Measurements from ENCODE around the gene HSPA14.
A peak's percentile ranks its signal among the peaks of the same experiment; 100 is the strongest.

The HSPA14 gene

GRCh38 chr10:14889318-14889717, 51.2 kb downstream of the HSPA14 start:
- WGBS (ENCODE audit: extremely low coverage, insufficient coverage, insufficient read length), result no CpG with 5 or more reads among the region's 2 CpGs
- Histone ChIP-seq H3K4me3 (ENCODE audit: low read depth, low read length) (no peak overlapping the region), H3K27me3 (ENCODE audit: insufficient read depth, low read length) (no peaks in the 10 kb centered on the region), H3K4ac (ENCODE audit: low read depth, low read length) (no peak overlapping the region), H3K23ac (ENCODE audit: low read length) (no peak overlapping the region), H2BK120ac (ENCODE audit: insufficient read depth, low read length, poor library complexity) (no peak overlapping the region), H4K12ac (ENCODE audit: low read depth, low read length) (no peak overlapping the region), H3K27ac (ENCODE audit: low read depth, low read length) (no peak overlapping the region), H2AK5ac (ENCODE audit: low read length) (no peak overlapping the region), H2BK5ac (ENCODE audit: low read depth, low read length, poor library complexity) (no peak overlapping the region), H2BK12ac (ENCODE audit: low read length) (no peak overlapping the region), H4K91ac (ENCODE audit: low read depth, low read length) (no peak overlapping the region), H3K36me3 (ENCODE audit: control insufficient read depth in 1 of 2, insufficient read depth in 2 of 2, low read length in 2 of 2) (peaks cover 0 to 4% of the 10 kb centered on the region in 2 experiments), H3K14ac (ENCODE audit: low read length) (no peak overlapping the region), H3K79me2 (ENCODE audit: control insufficient read depth, insufficient read depth, low read length, poor library complexity) (peaks cover 3% of the 10 kb centered on the region), H3K9ac (ENCODE audit: low read length) (no peak overlapping the region), H2AFZ (ENCODE audit: insufficient read depth, low read length, poor library complexity) (no peak overlapping the region), H3K9me3 (ENCODE audit: insufficient read depth, low read depth, low read length) (no peaks in the 10 kb centered on the region), H3K4me2 (ENCODE audit: low read length) (no peak overlapping the region), H3K4me1 (ENCODE audit: control insufficient read depth in 1 of 2, insufficient read depth in 2 of 2, low read length in 2 of 2) (no peaks in the 10 kb centered on the region), H3K18ac (ENCODE audit: low read length) (no peak overlapping the region), H3K79me1 (ENCODE audit: low read length) (no peaks in the 10 kb centered on the region), H4K8ac (ENCODE audit: low read depth, low read length) (no peak overlapping the region)
- peak in 1 of 2 donors; percentile 25 for DNase-seq

- no CpG with 5 or more reads among the region's 1 CpG for WGBS (ENCODE audit: extremely low coverage, insufficient coverage, insufficient read length)
- Histone ChIP-seq H2BK120ac (ENCODE audit: insufficient read depth, low read length, poor library complexity) (no peak overlapping the region), H2BK5ac (ENCODE audit: low read depth, low read length, poor library complexity) (no peak overlapping the region), H3K79me1 (ENCODE audit: low read length) (no peaks in the 10 kb centered on the region), H3K36me3 (ENCODE audit: control insufficient read depth in 1 of 2, insufficient read depth in 2 of 2, low read length in 2 of 2) (peaks cover 0 to 2% of the 10 kb centered on the region in 2 experiments), H4K12ac (ENCODE audit: low read depth, low read length) (no peak overlapping the region), H3K79me2 (ENCODE audit: control insufficient read depth, insufficient read depth, low read length, poor library complexity) (peaks cover 3% of the 10 kb centered on the region), H2BK12ac (ENCODE audit: low read length) (no peak overlapping the region), H2AFZ (ENCODE audit: insufficient read depth, low read length, poor library complexity) (no peak overlapping the region), H3K27ac (ENCODE audit: low read depth, low read length) (no peak overlapping the region), H3K4ac (ENCODE audit: low read depth, low read length) (peak overlapping the region; percentile 68), H3K14ac (ENCODE audit: low read length) (no peak overlapping the region), H3K4me3 (ENCODE audit: low read depth, low read length) (no peak overlapping the region), H4K91ac (ENCODE audit: low read depth, low read length) (no peak overlapping the region), H3K9ac (ENCODE audit: low read length) (no peak overlapping the region), H3K4me2 (ENCODE audit: low read length) (no peak overlapping the region), H3K23ac (ENCODE audit: low read length) (no peak overlapping the region), H3K9me3 (ENCODE audit: insufficient read depth, low read depth, low read length) (no peaks in the 10 kb centered on the region), H4K8ac (ENCODE audit: low read depth, low read length) (no peak overlapping the region), H2AK5ac (ENCODE audit: low read length) (no peak overlapping the region), H3K4me1 (ENCODE audit: control insufficient read depth in 1 of 2, insufficient read depth in 2 of 2, low read length in 2 of 2) (no peaks in the 10 kb centered on the region), H3K18ac (ENCODE audit: low read length) (no peak overlapping the region), H3K27me3 (ENCODE audit: insufficient read depth, low read length) (no peaks in the 10 kb centered on the region)
- no peak for DNase-seq
Measured at GRCh38 chr10:14891151-14891550, 53.0 kb downstream of the HSPA14 start.

- no peak overlapping the region for H2AK5ac ChIP-seq (ENCODE audit: low read length)
- no peaks in the 10 kb centered on the region for H3K79me2 ChIP-seq (ENCODE audit: control insufficient read depth, insufficient read depth, low read length, poor library complexity)
- no peak overlapping the region for H3K14ac ChIP-seq (ENCODE audit: low read length)
- H3K27me3 ChIP-seq (ENCODE audit: insufficient read depth, low read length), result no peaks in the 10 kb centered on the region
- H2AFZ ChIP-seq (ENCODE audit: insufficient read depth, low read length, poor library complexity), result no peak overlapping the region
- no peak overlapping the region for H3K27ac ChIP-seq (ENCODE audit: low read depth, low read length)
- H3K4me3 ChIP-seq (ENCODE audit: low read depth, low read length), result no peak overlapping the region
- DNase-seq, result peak; percentile 24 to 70
- no peak overlapping the region for H2BK12ac ChIP-seq (ENCODE audit: low read length)
- no peak overlapping the region for H3K9ac ChIP-seq (ENCODE audit: low read length)
- no peak overlapping the region for H2BK120ac ChIP-seq (ENCODE audit: insufficient read depth, low read length, poor library complexity)
- no peak overlapping the region for H3K4ac ChIP-seq (ENCODE audit: low read depth, low read length)
- H4K8ac ChIP-seq (ENCODE audit: low read depth, low read length), result no peak overlapping the region
- H3K18ac ChIP-seq (ENCODE audit: low read length), result no peak overlapping the region
- H3K4me2 ChIP-seq (ENCODE audit: low read length), result no peak overlapping the region
- no peak overlapping the region for H4K91ac ChIP-seq (ENCODE audit: low read depth, low read length)
- no peaks in the 10 kb centered on the region for H3K79me1 ChIP-seq (ENCODE audit: low read length)
- peaks cover 14 to 17% of the 10 kb centered on the region in 2 experiments for H3K36me3 ChIP-seq (ENCODE audit: control insufficient read depth in 1 of 2, insufficient read depth in 2 of 2, low read length in 2 of 2)
- no peak overlapping the region for H2BK5ac ChIP-seq (ENCODE audit: low read depth, low read length, poor library complexity)
- WGBS (ENCODE audit: extremely low coverage, insufficient coverage, insufficient read length), result no CpG with 5 or more reads among the region's 1 CpG
- H4K12ac ChIP-seq (ENCODE audit: low read depth, low read length), result no peak overlapping the region
- no peaks in the 10 kb centered on the region for H3K9me3 ChIP-seq (ENCODE audit: insufficient read depth, low read depth, low read length)
- no peak overlapping the region for H3K23ac ChIP-seq (ENCODE audit: low read length)
- H3K4me1 ChIP-seq (ENCODE audit: control insufficient read depth in 1 of 2, insufficient read depth in 2 of 2, low read length in 2 of 2), result no peaks in the 10 kb centered on the region
Measured at GRCh38 chr10:14904316-14904732, 66.2 kb downstream of the HSPA14 start.

- WGBS (ENCODE audit: extremely low coverage, insufficient coverage, insufficient read length), result no CpG with 5 or more reads among the region's 2 CpGs
- no peak overlapping the region for H3K9ac ChIP-seq (ENCODE audit: low read length)
Measured at GRCh38 chr10:14904864-14905263, 66.8 kb downstream of the HSPA14 start.

More at GRCh38 chr10:14904864-14905263, 66.8 kb downstream of the HSPA14 start:
- no peak overlapping the region for H3K18ac ChIP-seq (ENCODE audit: low read length)
- H3K4ac ChIP-seq (ENCODE audit: low read depth, low read length), result no peak overlapping the region
- H2AFZ ChIP-seq (ENCODE audit: insufficient read depth, low read length, poor library complexity), result no peak overlapping the region
- H4K91ac ChIP-seq (ENCODE audit: low read depth, low read length), result no peak overlapping the region
- no peaks in the 10 kb centered on the region for H3K79me2 ChIP-seq (ENCODE audit: control insufficient read depth, insufficient read depth, low read length, poor library complexity)
- no peak overlapping the region for H2BK120ac ChIP-seq (ENCODE audit: insufficient read depth, low read length, poor library complexity)
- H3K4me1 ChIP-seq (ENCODE audit: control insufficient read depth in 1 of 2, insufficient read depth in 2 of 2, low read length in 2 of 2), result no peaks in the 10 kb centered on the region
- H2BK12ac ChIP-seq (ENCODE audit: low read length), result no peak overlapping the region
- H3K4me3 ChIP-seq (ENCODE audit: low read depth, low read length), result no peak overlapping the region
- no peak overlapping the region for H4K8ac ChIP-seq (ENCODE audit: low read depth, low read length)
- H2AK5ac ChIP-seq (ENCODE audit: low read length), result no peak overlapping the region
- no peak overlapping the region for H3K27ac ChIP-seq (ENCODE audit: low read depth, low read length)
- peaks cover 14 to 16% of the 10 kb centered on the region in 2 experiments for H3K36me3 ChIP-seq (ENCODE audit: control insufficient read depth in 1 of 2, insufficient read depth in 2 of 2, low read length in 2 of 2)
- no peak for DNase-seq
- H3K27me3 ChIP-seq (ENCODE audit: insufficient read depth, low read length), result no peaks in the 10 kb centered on the region
- no peak overlapping the region for H4K12ac ChIP-seq (ENCODE audit: low read depth, low read length)
- no peak overlapping the region for H3K4me2 ChIP-seq (ENCODE audit: low read length)
- no peaks in the 10 kb centered on the region for H3K9me3 ChIP-seq (ENCODE audit: insufficient read depth, low read depth, low read length)
- H2BK5ac ChIP-seq (ENCODE audit: low read depth, low read length, poor library complexity), result no peak overlapping the region
- no peak overlapping the region for H3K23ac ChIP-seq (ENCODE audit: low read length)
- H3K79me1 ChIP-seq (ENCODE audit: low read length), result no peaks in the 10 kb centered on the region
- no peak overlapping the region for H3K14ac ChIP-seq (ENCODE audit: low read length)
